Mammary epithelial cell (primary cell): Measurements from ENCODE around the gene ESCO1.
"Not testable (repeated sequence)": the region's sequence is repeated elsewhere in the genome, so short reads cannot be mapped to it uniquely, and the experiment has no call there.

ENCODE experiments used
- CTCF ChIP-seq, 2 donors: IDR thresholded peaks in 1 of 2; conservative IDR thresholded peaks in 1 of 2; 2 replicates each; pipeline ENCODE4 v1.5.1; 2011 to 2012; ENCODE audit warnings: inconsistent platforms in 2 of 2, low read length in 2 of 2, mild to moderate bottlenecking in 2 of 2, control low read depth in 1 of 2, low read depth in 1 of 2; ENCODE audit not compliant: insufficient read depth in 1 of 2; ENCODE audit errors: extremely low read depth in 1 of 2
- EZH2 ChIP-seq: IDR thresholded peaks from 2 replicates; pipeline ENCODE4 v1.6.1; 2012; ENCODE audit warnings: low read length, inconsistent platforms, borderline replicate concordance

- TF ChIP-seq EZH2; CTCF (conservative IDR thresholded peaks at IDR 0.05 in 1 of 2, IDR thresholded peaks at IDR 0.05 in 1 of 2; ENCODE audit: extremely low read depth in 1 of 2, insufficient read depth in 1 of 2, low read depth in 1 of 2, low read length in 2 of 2): not testable (repeated sequence)
Measured at GRCh38 chr18:21621640-21622039, 21.1 kb upstream of the ESCO1 start.
